HCT116 (cell line): ENCODE results near the gene FRMD4A. TPM values are rescaled to one million over a fixed set of nuclear protein-coding genes. Genes with fewer than 3 reads are reported as not detected.

Experiments used
- ATAC-seq: fragments of 200-7000 bp; cut with Tn5 transposase; 2 replicates; pipeline ENCODE4 v1.9.1; 2020; ENCODE audit warnings: mild to moderate bottlenecking, moderate library complexity
- BruUV-seq: library from RNA; stranded (reverse); fragments of 400-500 nt; replicated peaks from 2 replicates; lab custom pipeline; 2021; lab: Mats Ljungman, UMichigan
- CTCF ChIA-PET: fragments of 300-600 bp; sonication (Branson Sonifier 250); formaldehyde crosslinking; loops from one replicate; lab custom pipeline; 2021; ENCODE audit warnings: antibody characterized with exemption; lab: Charles Lee
- POLR2A ChIA-PET: fragments of 300-600, 350-600 bp; sonication (Branson Sonifier 250); formaldehyde crosslinking; loops from one replicate; lab custom pipeline; 2021; ENCODE audit warnings: antibody characterized with exemption; lab: Charles Lee
- RAD21 ChIA-PET, 2 experiments: fragments of 300-600 bp; sonication (Branson Sonifier 250); formaldehyde crosslinking; loops; one replicate each; lab custom pipeline; 2023; ENCODE audit warnings: low total read pairs in 2 of 2; ENCODE audit not compliant: uncharacterized antibody in 2 of 2, unreplicated experiment in 2 of 2, low non-redundant PET in 1 of 2; lab: Charles Lee
- DNase-seq: peaks from one replicate; pipeline ENCODE4 v3.0.0-alpha.2; 2010; ENCODE audit warnings: low read depth, low spot score
- H2AFZ ChIP-seq: fragments of 200-600 bp; shearing (Covaris generic), sonication (generic); 2 replicates; pipeline ENCODE4 v1.6.1; 2017; ENCODE audit warnings: low read depth, mixed run types, mixed read lengths, antibody characterized with exemption, low read length; ENCODE audit not compliant: poor library complexity, severe bottlenecking
- H3K27ac ChIP-seq: 2 replicates; pipeline ENCODE4 v1.5.1; 2012; ENCODE audit warnings: low read depth, low read length
- H3K27me3 ChIP-seq: fragments of 200-600 bp; sonication (generic); 2 replicates; pipeline ENCODE4 v1.6.1; 2016; ENCODE audit warnings: mixed run types, low read length, mixed read lengths; ENCODE audit not compliant: insufficient read depth
- H3K36me3 ChIP-seq, 2 experiments: fragments of 200-500 bp in 1 of 2; fragments of 200-600 bp in 1 of 2; sonication (Bioruptor generic) in 1 of 2; sonication (generic) in 1 of 2; 2 replicates each; pipeline versions ENCODE4 v1.5.1 to v1.6.1; 2014 to 2016; ENCODE audit warnings: low read length in 2 of 2, inconsistent platforms in 1 of 2, mixed read lengths in 1 of 2, mixed run types in 1 of 2; ENCODE audit not compliant: insufficient read depth in 2 of 2, control insufficient read depth in 1 of 2
- H3K4me1 ChIP-seq, 2 experiments: fragments of 200-600 bp in 1 of 2; sonication (generic) in 1 of 2; 2 replicates each; pipeline versions ENCODE4 v1.5.1 to v1.6.1; 2012 to 2017; ENCODE audit warnings: low read length in 2 of 2, inconsistent platforms in 1 of 2, mild to moderate bottlenecking in 1 of 2, mixed read lengths in 1 of 2, mixed run types in 1 of 2, moderate library complexity in 1 of 2; ENCODE audit not compliant: insufficient read depth in 2 of 2, control insufficient read depth in 1 of 2
- H3K4me2 ChIP-seq: fragments of 200-600 bp; sonication (generic); 2 replicates; pipeline ENCODE4 v1.6.1; 2017; ENCODE audit warnings: mixed run types, low read length, mixed read lengths
- H3K4me3 ChIP-seq, 2 experiments: fragments of 200-600 bp in 1 of 2; sonication (generic) in 1 of 2; replicated peaks in 1 of 2; 2 replicates each; pipeline ENCODE4 v1.5.1; 2011 to 2016; ENCODE audit warnings: low read length in 2 of 2, control low read depth in 1 of 2, low read depth in 1 of 2, mild to moderate bottlenecking in 1 of 2, mixed read lengths in 1 of 2, mixed run types in 1 of 2
- H3K79me2 ChIP-seq: fragments of 200-600 bp; sonication (generic); 2 replicates; pipeline ENCODE4 v1.6.1; 2017; ENCODE audit warnings: mild to moderate bottlenecking, mixed run types, low read length, moderate library complexity, mixed read lengths; ENCODE audit not compliant: insufficient read depth
- H3K9ac ChIP-seq: fragments of 200-600 bp; sonication (generic); 2 replicates; pipeline ENCODE4 v1.6.1; 2016; ENCODE audit warnings: low read length, mixed read lengths
- H3K9me2 ChIP-seq: fragments of 200-600 bp; sonication (generic), shearing (Covaris generic); 2 replicates; pipeline ENCODE4 v1.6.1; 2017; ENCODE audit warnings: mixed run types, mild to moderate bottlenecking, moderate library complexity; ENCODE audit not compliant: insufficient read depth
- H3K9me3 ChIP-seq, 2 experiments: fragments of 200-500 bp in 1 of 2; fragments of 200-600 bp in 1 of 2; sonication (Bioruptor generic) in 1 of 2; sonication (generic) in 1 of 2; 2 replicates each; pipeline ENCODE4 v1.6.1; 2014 to 2017; ENCODE audit warnings: low read length in 2 of 2, mixed read lengths in 2 of 2, inconsistent platforms in 1 of 2, low read depth in 1 of 2, mild to moderate bottlenecking in 1 of 2, mixed run types in 1 of 2, moderate library complexity in 1 of 2; ENCODE audit not compliant: control insufficient read depth in 1 of 2, insufficient read depth in 1 of 2
- H4K20me1 ChIP-seq: fragments of 200-600 bp; sonication (generic), shearing (Covaris generic); 2 replicates; pipeline ENCODE4 v1.6.1; 2017; ENCODE audit warnings: mixed run types, mild to moderate bottlenecking, moderate library complexity; ENCODE audit not compliant: insufficient read depth
- CEBPB ChIP-seq: IDR thresholded peaks from 2 replicates; pipeline ENCODE4 v1.6.1; 2012; ENCODE audit warnings: low read depth
- EZH2 ChIP-seq: fragments of 200-600 bp; sonication (generic); IDR thresholded peaks from 2 replicates; pipeline ENCODE4 v1.6.1; 2017; ENCODE audit warnings: antibody characterized with exemption, mixed run types
- JUND ChIP-seq: IDR thresholded peaks from 2 replicates; pipeline ENCODE4 v1.6.1; 2012
- SRF ChIP-seq: IDR thresholded peaks from 2 replicates; pipeline ENCODE4 v1.6.1; 2012; ENCODE audit warnings: low read depth
- intact Hi-C: fragments of 100-400 bp; cut with micrococcal nuclease; formaldehyde crosslinking; loops from 2 replicates; pipeline ENCODE4 v1.10.0; 2022
- total RNA-seq: library from RNA; stranded (reverse); gene quantifications from one replicate; pipeline ENCODE4 v1.2.1, GENCODE V29; 2021; ENCODE audit not compliant: unreplicated experiment
- TF ChIP-seq, protein P1 (sequence below): IDR thresholded peaks from 2 replicates; pipeline ENCODE4 v1.6.1; 2012

Gene FRMD4A
- total RNA-seq, 1 experiment from 2014 or later = 0.20 TPM

DNA sequence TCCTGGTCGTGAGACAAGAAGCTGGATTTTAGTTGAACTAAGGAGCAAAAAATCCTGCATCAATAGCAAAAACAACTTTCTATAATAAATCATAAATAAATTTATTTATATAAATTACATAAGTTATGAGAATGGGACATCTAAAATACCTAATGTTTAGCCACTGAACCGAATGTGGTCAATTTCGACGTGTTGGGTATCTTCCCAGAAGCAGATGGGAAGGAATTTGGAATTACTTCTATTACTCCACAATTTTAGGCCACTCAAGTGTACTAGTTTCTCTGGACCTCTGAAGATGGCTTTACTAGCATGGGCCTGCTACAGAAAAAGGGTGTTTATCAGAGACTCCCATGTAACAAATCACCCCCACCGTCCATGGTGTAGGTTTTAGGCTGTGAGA lies 572.0 kb downstream of the FRMD4A start:
- Histone ChIP-seq H3K9me2 (no peaks in the 10 kb centered on the region), H3K79me2 (no peaks in the 10 kb centered on the region), H3K36me3 (no peaks in the 10 kb centered on the region)
- RAD21 ChIA-PET = no interaction called here
- TF ChIP-seq JUND (no peak), CEBPB (no peak), EZH2 (no peak)
- TF ChIP-seq, all 23 proteins: peak for 0
- ChIA-PET CTCF (no interaction called here), POLR2A (no interaction called here)
- Histone ChIP-seq H3K4me3 (no peak overlapping the region), H4K20me1 (no peaks in the 10 kb centered on the region), H3K27ac (peak overlapping the region; percentile 65; the same call in 1 of the 2 replicates), H3K9ac (no peak overlapping the region), H3K27me3 (no peaks in the 10 kb centered on the region), H3K4me1 (peaks cover 11 to 15% of the 10 kb centered on the region in 2 experiments), H3K9me3 (no peaks in the 10 kb centered on the region), H3K4me2 (no peak overlapping the region), H2AFZ (peak overlapping the region; percentile 63)
- BruUV-seq = no TSS peak
- DNase-seq = no peak
- intact Hi-C loops = no loop called here
- ATAC-seq = no peak

DNA sequence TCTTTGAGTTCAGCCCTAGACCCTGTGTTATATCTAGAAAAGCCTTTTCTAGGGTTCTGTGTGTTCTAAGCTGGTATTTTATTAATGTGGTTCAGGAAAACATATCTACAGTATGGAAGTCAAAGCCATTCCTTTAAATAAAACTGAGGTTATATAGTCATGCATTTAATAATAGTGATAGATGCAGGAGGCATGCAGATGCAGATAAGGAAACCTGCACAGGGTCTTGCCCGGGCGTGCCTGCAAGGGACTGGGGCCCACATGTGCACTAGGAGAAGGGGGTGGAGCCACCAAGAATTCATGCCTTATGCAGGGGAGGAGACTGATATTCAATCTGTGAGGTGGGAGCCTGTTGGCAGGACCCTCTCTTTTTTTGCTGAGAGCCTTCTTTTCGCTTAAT lies 572.4 kb downstream of the FRMD4A start:
- Histone ChIP-seq H2AFZ (peak overlapping the region; percentile 63), H4K20me1 (no peaks in the 10 kb centered on the region), H3K4me2 (peak overlapping the region; percentile 43), H3K4me3 (no peak overlapping the region), H3K36me3 (no peaks in the 10 kb centered on the region), H3K4me1 (peaks cover 11 to 15% of the 10 kb centered on the region in 2 experiments), H3K9me3 (no peaks in the 10 kb centered on the region), H3K27me3 (no peaks in the 10 kb centered on the region), H3K9ac (no peak overlapping the region), H3K9me2 (no peaks in the 10 kb centered on the region), H3K27ac (peak overlapping the region; percentile 65; the same call in 1 of the 2 replicates), H3K79me2 (no peaks in the 10 kb centered on the region)
- BruUV-seq = no TSS peak
- TF ChIP-seq SRF = no peak
- TF ChIP-seq, protein P1, sequence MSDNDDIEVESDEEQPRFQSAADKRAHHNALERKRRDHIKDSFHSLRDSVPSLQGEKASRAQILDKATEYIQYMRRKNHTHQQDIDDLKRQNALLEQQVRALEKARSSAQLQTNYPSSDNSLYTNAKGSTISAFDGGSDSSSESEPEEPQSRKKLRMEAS = peak; percentile 16; the same call in 1 of the 2 replicates
- ChIA-PET CTCF (no interaction called here), POLR2A (no interaction called here), RAD21 (no interaction called here)
- peak; percentile 3 for DNase-seq
- ATAC-seq = peak; percentile 88
- intact Hi-C loops = no loop called here
